Activated B cell treated with CpG ODN at 0.5 μM for 24 hours (primary cell): Measurements from ENCODE around the gene SELENOH. TPM values are rescaled to one million over a fixed set of nuclear protein-coding genes. Genes with fewer than 3 reads are reported as not detected.

Experiments used
- ATAC-seq: fragments of 200-7000 bp; cut with Tn5 transposase; one replicate; pipeline ENCODE4 v1.10.0; 2021; ENCODE audit warnings: low read depth, mild to moderate bottlenecking, moderate library complexity
- CTCF ChIA-PET: fragments of 350-600 bp; sonication (Branson Sonifier 250); formaldehyde crosslinking; loops from one replicate; lab custom pipeline; 2021; ENCODE audit warnings: antibody characterized with exemption; lab: Charles Lee
- POLR2A ChIA-PET: fragments of 350-600 bp; sonication (Branson Sonifier 250); formaldehyde crosslinking; loops from one replicate; lab custom pipeline; 2021; ENCODE audit warnings: antibody characterized with exemption; lab: Charles Lee
- DNase-seq: peaks from one replicate; pipeline ENCODE4 v3.0.0; 2022
- H3K27ac Mint-ChIP-seq: one replicate; pipeline ENCODE4 v1.8.0; 2020; ENCODE audit warnings: mixed read lengths
- H3K27me3 Mint-ChIP-seq: one replicate; pipeline ENCODE4 v1.8.0; 2021; ENCODE audit warnings: mixed read lengths
- H3K36me3 Mint-ChIP-seq: one replicate; pipeline ENCODE4 v1.8.0; 2021; ENCODE audit warnings: low read depth, mixed read lengths
- H3K4me1 Mint-ChIP-seq: one replicate; pipeline ENCODE4 v1.8.0; 2021; ENCODE audit warnings: mixed read lengths
- H3K4me3 Mint-ChIP-seq: one replicate; pipeline ENCODE4 v1.8.0; 2020; ENCODE audit warnings: mild to moderate bottlenecking, mixed read lengths
- H3K9me3 Mint-ChIP-seq: one replicate; pipeline ENCODE4 v1.8.0; 2020; ENCODE audit warnings: mixed read lengths
- intact Hi-C: fragments of 100-400 bp; cut with micrococcal nuclease; formaldehyde crosslinking; loops from one replicate; pipeline ENCODE4 v1.15.1; 2024
- total RNA-seq: library from RNA; stranded (reverse); gene quantifications from 2 replicates; pipeline ENCODE4 v1.2.3, GENCODE V29; 2022
- TF ChIP-seq, protein P1 (sequence below): fragments of 200-600 bp; IDR thresholded peaks from one replicate; pipeline ENCODE4 v1.8.0; 2022; ENCODE audit warnings: antibody characterized with exemption, mild to moderate bottlenecking

Gene SELENOH
- total RNA-seq, 1 donor from 2014 or later: 210 TPM

DNA sequence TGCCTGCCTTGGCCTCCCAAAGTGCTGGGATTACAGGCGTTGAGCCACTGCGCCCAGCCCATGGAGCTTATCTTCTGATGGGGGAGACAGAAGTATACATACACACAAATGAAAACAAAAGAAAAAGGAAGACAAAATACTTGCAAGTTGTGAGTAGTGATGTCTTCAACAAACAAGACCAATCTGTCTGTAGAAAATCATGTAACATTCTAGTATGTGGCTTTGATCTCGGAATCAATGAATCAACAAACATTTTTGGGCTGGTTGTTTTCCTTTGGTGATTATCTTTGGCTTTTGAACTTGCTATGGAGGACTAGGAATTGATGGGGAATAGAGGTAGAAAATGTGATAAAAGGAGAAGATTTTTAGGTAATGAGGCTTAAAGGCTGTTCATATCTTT, 16.9 kb downstream of the SELENOH start:
- TF ChIP-seq, protein P1, sequence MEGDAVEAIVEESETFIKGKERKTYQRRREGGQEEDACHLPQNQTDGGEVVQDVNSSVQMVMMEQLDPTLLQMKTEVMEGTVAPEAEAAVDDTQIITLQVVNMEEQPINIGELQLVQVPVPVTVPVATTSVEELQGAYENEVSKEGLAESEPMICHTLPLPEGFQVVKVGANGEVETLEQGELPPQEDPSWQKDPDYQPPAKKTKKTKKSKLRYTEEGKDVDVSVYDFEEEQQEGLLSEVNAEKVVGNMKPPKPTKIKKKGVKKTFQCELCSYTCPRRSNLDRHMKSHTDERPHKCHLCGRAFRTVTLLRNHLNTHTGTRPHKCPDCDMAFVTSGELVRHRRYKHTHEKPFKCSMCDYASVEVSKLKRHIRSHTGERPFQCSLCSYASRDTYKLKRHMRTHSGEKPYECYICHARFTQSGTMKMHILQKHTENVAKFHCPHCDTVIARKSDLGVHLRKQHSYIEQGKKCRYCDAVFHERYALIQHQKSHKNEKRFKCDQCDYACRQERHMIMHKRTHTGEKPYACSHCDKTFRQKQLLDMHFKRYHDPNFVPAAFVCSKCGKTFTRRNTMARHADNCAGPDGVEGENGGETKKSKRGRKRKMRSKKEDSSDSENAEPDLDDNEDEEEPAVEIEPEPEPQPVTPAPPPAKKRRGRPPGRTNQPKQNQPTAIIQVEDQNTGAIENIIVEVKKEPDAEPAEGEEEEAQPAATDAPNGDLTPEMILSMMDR: no peak
- ChIA-PET CTCF (interaction anchor here (8.7 kb wide), 1 partner anchor 43 kb away, joined by 69 read pairs; no protein-coding TSS in a partner anchor), POLR2A (interaction anchor here (1.4 to 1.6 kb wide), 2 partner anchors 17 to 21 kb away, joined by 4 to 5 read pairs; partner anchors contain the start of gene SELENOH)
- Mint-ChIP-seq H3K4me3 (no peak overlapping the region), H3K27me3 (no peaks in the 10 kb centered on the region), H3K36me3 (peaks cover 4% of the 10 kb centered on the region), H3K27ac (no peak overlapping the region), H3K4me1 (peaks cover 15% of the 10 kb centered on the region), H3K9me3 (no peaks in the 10 kb centered on the region)
- ATAC-seq (no peak), DNase-seq (no peak)
- intact Hi-C loops: no loop called here

DNA sequence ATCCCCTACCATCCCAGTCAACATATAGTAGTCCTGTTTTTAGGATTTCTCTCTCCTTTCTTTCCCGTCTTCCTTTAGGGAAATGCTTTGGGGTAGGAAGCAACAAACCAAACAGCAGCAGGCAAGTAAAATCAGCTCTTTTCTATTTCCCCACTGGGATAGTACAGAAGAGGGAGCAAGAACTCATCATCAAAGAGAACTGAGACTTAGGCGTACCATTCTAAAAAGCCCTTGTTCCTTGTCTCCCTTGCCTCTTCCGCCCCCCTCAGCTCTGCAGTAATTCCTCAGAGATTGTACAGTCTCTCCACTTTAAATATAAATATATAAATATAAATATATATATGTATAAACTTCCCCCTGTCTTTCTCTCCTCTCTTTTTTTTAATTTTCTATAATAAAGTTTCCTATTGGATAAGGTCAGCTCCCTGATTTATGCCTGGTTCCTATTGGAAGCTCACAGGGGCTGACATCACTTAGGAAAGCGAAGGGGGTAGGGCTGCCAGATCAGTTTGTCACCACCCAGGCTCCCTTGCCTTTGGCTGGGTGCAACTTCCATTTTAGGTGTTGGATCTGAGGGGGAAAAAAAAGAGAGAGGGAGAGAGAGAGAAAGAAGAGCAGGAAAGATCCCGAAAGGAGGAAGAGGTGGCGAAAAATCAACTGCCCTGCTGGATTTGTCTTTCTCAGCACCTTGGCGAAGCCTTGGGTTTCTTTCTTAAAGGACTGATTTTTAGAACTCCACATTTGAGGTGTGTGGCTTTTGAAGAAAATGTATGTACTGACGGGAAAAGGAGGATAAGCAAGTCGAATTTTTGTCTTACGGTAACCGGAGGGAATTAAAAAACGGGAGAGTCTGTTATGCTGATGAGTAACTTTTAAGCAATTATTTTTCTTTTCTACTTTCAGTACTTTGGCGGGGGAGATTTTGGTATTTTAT, 20.3 kb downstream of the SELENOH start, which contains the start of gene CTNND1:
Gene CTNND1 (plus strand): TSS at position 502 of the 934 bp plus-strand sequence. CDS start 29,677 bp downstream, outside the sequence.
- intact Hi-C loops: loop anchor here (2.0 kb wide), 1 partner anchor 21 kb away; the partner anchor contains the start of gene SELENOH
- ChIA-PET POLR2A (interaction anchor here (0.6 to 2.7 kb wide), 6 partner anchors 10 to 50 kb away, joined by 3 to 15 read pairs (median 4); partner anchors contain the start of genes MED19 and SELENOH), CTCF (interaction anchor here (8.7 kb wide), 1 partner anchor 40 kb away, joined by 69 read pairs; no protein-coding TSS in a partner anchor)
- Mint-ChIP-seq H3K4me1 (peaks cover 30% of the 10 kb centered on the region), H3K9me3 (no peaks in the 10 kb centered on the region), H3K27me3 (no peaks in the 10 kb centered on the region), H3K4me3 (peak within 1 kb of the TSS; percentile 93), H3K27ac (peak within 1 kb of the TSS; percentile 77), H3K36me3 (peaks cover 4% of the 10 kb centered on the region)
- TF ChIP-seq, protein P1: no peak
- DNase-seq (no peak), ATAC-seq (peak; percentile 82)

- Mint-ChIP-seq H3K27ac (no peak overlapping the region), H3K27me3 (no peaks in the 10 kb centered on the region), H3K4me1 (peaks cover 33% of the 10 kb centered on the region), H3K4me3 (peak overlapping the region; percentile 93), H3K9me3 (no peaks in the 10 kb centered on the region), H3K36me3 (peaks cover 4% of the 10 kb centered on the region)
- DNase-seq (no peak), ATAC-seq (no peak)
- ChIA-PET CTCF (interaction anchor here (8.7 kb wide), 1 partner anchor 39 kb away, joined by 69 read pairs; no protein-coding TSS in a partner anchor), POLR2A (interaction anchor here (0.6 to 2.7 kb wide), 5 partner anchors 20 to 811 kb away, joined by 3 to 15 read pairs (median 7); partner anchors contain the start of gene SELENOH)
- intact Hi-C loops: no loop called here
- TF ChIP-seq, protein P1: no peak
These were observed 21.1 kb downstream of the SELENOH start for GRCh38 chr11:57762235-57762861.

DNA sequence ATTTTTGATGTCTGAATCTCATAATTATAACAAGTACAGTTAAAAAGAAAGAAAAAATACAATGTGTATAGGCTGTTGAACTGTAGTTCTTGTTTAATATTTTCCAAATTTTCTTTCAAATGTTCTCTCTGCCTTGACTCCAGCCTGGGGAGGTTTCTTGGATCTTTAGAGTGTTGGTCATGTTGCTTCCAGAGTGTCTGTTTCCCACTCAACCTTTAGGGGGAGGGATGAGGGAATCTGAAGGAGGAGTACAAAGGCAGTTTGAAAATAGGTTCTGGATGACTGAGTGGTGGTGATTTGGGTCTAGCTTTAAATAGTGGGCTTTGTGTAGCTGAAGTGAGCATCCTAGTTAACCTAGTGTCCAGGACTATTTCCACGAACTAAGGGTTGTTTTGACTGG, 22.3 kb downstream of the SELENOH start:
- DNase-seq (no peak), ATAC-seq (no peak)
- intact Hi-C loops: loop anchor here (1.0 kb wide), 1 partner anchor 12 kb away; no protein-coding TSS in a partner anchor
- peaks cover 34% of the 10 kb centered on the region for H3K4me1 Mint-ChIP-seq
- H3K36me3 Mint-ChIP-seq: peaks cover 4% of the 10 kb centered on the region
- H3K4me3 Mint-ChIP-seq: peak overlapping the region; percentile 67
- no peak overlapping the region for H3K27ac Mint-ChIP-seq
- TF ChIP-seq, protein P1: no peak
- ChIA-PET CTCF (interaction anchor here (0.7 to 8.7 kb wide), 3 partner anchors 21 to 119 kb away, joined by 3 to 69 read pairs (median 3); no protein-coding TSS in a partner anchor), POLR2A (interaction anchor here (0.9 kb wide), 1 partner anchor 29 kb away, joined by 7 read pairs; no protein-coding TSS in a partner anchor)
- no peaks in the 10 kb centered on the region for H3K9me3 Mint-ChIP-seq
- no peaks in the 10 kb centered on the region for H3K27me3 Mint-ChIP-seq
